ENCODE measurements around the gene SFXN4. TPM values are rescaled to one million over a fixed set of nuclear protein-coding genes. Genes with fewer than 3 reads are reported as not detected.

Gene SFXN4
- total and polyA plus RNA-seq, 2 of the 13 experiments (the other 11 are each of a cell fraction or from before 2014, with no cell fraction given), result 47.7 to 64.9 TPM

DNA sequence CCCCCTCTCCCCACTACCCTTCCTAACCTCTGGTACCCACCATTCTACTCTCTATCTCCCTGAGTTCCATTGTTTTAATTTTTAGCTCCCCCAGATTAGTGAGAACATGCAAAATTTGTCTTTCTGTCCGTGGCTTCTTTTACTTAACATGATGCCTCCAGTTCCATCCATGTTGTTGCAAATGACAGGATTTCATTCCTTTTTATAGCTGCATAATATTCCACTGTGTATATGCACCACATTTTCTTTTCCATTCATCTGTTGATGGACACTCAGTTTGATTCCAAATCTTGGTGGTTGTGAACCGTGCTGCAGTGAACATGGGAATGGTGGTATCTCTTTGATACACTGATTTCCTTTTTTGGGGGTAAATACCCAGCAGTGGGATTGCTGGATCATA is 39.6 kb downstream of the SFXN4 start:
- intact Hi-C loops (cut with micrococcal nuclease; ENCODE audit: unreplicated experiment) (no loop called here), in situ Hi-C loops (cut with HindIII; ENCODE audit: extremely low pct_ligation_motif_present, low pct_unique_long_range_greater_than_20kb) (no loop called here)
- Histone ChIP-seq H3K27me3 (ENCODE audit: control insufficient read depth in 1 of 2, insufficient read depth in 2 of 2, low read length in 2 of 2) (no peaks in the 10 kb centered on the region), H3K4me1 (ENCODE audit: insufficient read depth, low read length) (peaks cover 23% of the 10 kb centered on the region), H3K4me2 (ENCODE audit: low read depth, low read length) (no peak overlapping the region), H2AFZ (ENCODE audit: low read length) (no peak overlapping the region), H3K9ac (ENCODE audit: insufficient read depth, low read depth, low read length) (no peak overlapping the region), H3K79me2 (ENCODE audit: insufficient read depth, low read length) (no peaks in the 10 kb centered on the region), H4K20me1 (ENCODE audit: insufficient read depth, low read length) (no peaks in the 10 kb centered on the region), H3K4me3 (replicated peaks in 1 of 3; ENCODE audit: insufficient read depth in 1 of 3, low read depth in 2 of 3, low read length in 3 of 3) (no peak overlapping the region), H3K27ac (ENCODE audit: extremely low read length, insufficient read depth, low read length) (no peak overlapping the region), H3K36me3 (replicated peaks in 1 of 2; ENCODE audit: control insufficient read depth in 1 of 2, insufficient read depth in 2 of 2, low read length in 2 of 2) (peaks cover 14 to 56% of the 10 kb centered on the region in 2 experiments), H3K9me3 (ENCODE audit: low read length) (no peaks in the 10 kb centered on the region)
- no peak for ATAC-seq
- no peak for DNase-seq (ENCODE audit: low spot score)
- no peak for FAIRE-seq
- no peak for TF ChIP-seq ZNF839 (CRISPR knock-in tag; IDR thresholded peaks at IDR 0.05; ENCODE audit: borderline replicate concordance)
- BruUV-seq (replicated peaks), result no TSS peak
- CTCF ChIA-PET (ENCODE audit: low intra/inter-chr PET ratio, low total read pairs), result no interaction called here
- 95% methylated on average over 2 of the region's 2 CpGs for WGBS (ENCODE audit: low lambda C conversion rate)
- POLR2A ChIA-PET, result no interaction called here

DNA sequence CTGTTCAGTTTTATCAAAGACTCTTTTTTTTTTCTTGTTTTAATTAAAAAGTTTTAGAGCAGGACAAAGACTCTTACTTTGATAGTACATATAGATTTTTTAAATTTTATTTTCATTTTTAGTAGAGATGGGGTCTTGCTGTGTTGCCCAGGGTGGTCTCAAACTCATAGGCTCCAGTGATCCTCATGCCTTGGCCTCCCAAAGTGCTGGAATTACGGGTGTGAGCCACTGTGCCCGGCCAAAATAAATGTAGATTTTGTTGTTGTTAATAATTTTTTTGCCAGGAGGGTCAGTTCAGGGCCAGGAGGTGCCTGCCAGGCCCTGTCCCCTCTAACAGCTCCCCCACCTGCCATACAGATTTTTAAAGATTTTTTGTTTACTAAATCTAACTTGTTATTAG is 44.6 kb downstream of the SFXN4 start:
- H3K27me3 ChIP-seq (ENCODE audit: control insufficient read depth in 1 of 2, insufficient read depth in 2 of 2, low read length in 2 of 2), result no peaks in the 10 kb centered on the region
- POLR2A ChIA-PET, result interaction anchor here (0.8 to 6.4 kb wide), 14 partner anchors 9 to 133 kb away, joined by 3 to 40 read pairs (median 4); partner anchors contain the start of genes DENND10, EIF3A and SFXN4
- H3K36me3 ChIP-seq (replicated peaks in 1 of 2; ENCODE audit: control insufficient read depth in 1 of 2, insufficient read depth in 2 of 2, low read length in 2 of 2), result peaks cover 7 to 31% of the 10 kb centered on the region in 2 experiments
- peak overlapping the region in 1 of 3 experiments; percentile 23; a peak in 1 of 6 replicates for H3K4me3 ChIP-seq (replicated peaks in 1 of 3; ENCODE audit: insufficient read depth in 1 of 3, low read depth in 2 of 3, low read length in 3 of 3)
- in situ Hi-C loops (cut with HindIII; ENCODE audit: extremely low pct_ligation_motif_present, low pct_unique_long_range_greater_than_20kb), result no loop called here
- H3K9ac ChIP-seq (ENCODE audit: insufficient read depth, low read depth, low read length), result peak overlapping the region; percentile 65
- no peaks in the 10 kb centered on the region for H3K79me2 ChIP-seq (ENCODE audit: insufficient read depth, low read length)
- peak overlapping the region; percentile 95 for H3K27ac ChIP-seq (ENCODE audit: extremely low read length, insufficient read depth, low read length)
- CTCF ChIA-PET (ENCODE audit: low intra/inter-chr PET ratio, low total read pairs), result no interaction called here
- DNase-seq (ENCODE audit: low spot score), result no peak
- no peaks in the 10 kb centered on the region for H4K20me1 ChIP-seq (ENCODE audit: insufficient read depth, low read length)
- H3K4me1 ChIP-seq (ENCODE audit: insufficient read depth, low read length), result peaks cover 54% of the 10 kb centered on the region
- H2AFZ ChIP-seq (ENCODE audit: low read length), result no peak overlapping the region
- FAIRE-seq, result no peak
- ATAC-seq, result no peak
- intact Hi-C loops (cut with micrococcal nuclease; ENCODE audit: unreplicated experiment), result loop anchor here (2.0 to 5.0 kb wide), 3 partner anchors 40 to 88 kb away; partner anchors contain the start of genes EIF3A and PRDX3
- peak overlapping the region; percentile 46 for H3K4me2 ChIP-seq (ENCODE audit: low read depth, low read length)
- no peaks in the 10 kb centered on the region for H3K9me3 ChIP-seq (ENCODE audit: low read length)
- 62% methylated on average over 2 of the region's 2 CpGs for WGBS (ENCODE audit: low lambda C conversion rate)
- TF ChIP-seq, protein P1, sequence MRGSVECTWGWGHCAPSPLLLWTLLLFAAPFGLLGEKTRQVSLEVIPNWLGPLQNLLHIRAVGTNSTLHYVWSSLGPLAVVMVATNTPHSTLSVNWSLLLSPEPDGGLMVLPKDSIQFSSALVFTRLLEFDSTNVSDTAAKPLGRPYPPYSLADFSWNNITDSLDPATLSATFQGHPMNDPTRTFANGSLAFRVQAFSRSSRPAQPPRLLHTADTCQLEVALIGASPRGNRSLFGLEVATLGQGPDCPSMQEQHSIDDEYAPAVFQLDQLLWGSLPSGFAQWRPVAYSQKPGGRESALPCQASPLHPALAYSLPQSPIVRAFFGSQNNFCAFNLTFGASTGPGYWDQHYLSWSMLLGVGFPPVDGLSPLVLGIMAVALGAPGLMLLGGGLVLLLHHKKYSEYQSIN (CRISPR knock-in tag; IDR thresholded peaks at IDR 0.05; ENCODE audit: borderline replicate concordance), result no peak
- TF ChIP-seq ZFP90 (CRISPR knock-in tag; IDR thresholded peaks at IDR 0.05; ENCODE audit: borderline replicate concordance), result no peak
- no peak for TF ChIP-seq SMAD3 (CRISPR knock-in tag; IDR thresholded peaks at IDR 0.05)
- peak; percentile 36; the same call in 1 of the 2 replicates for TF ChIP-seq ZMYM2 (CRISPR knock-in tag; IDR thresholded peaks at IDR 0.05)
- TF ChIP-seq ZNF121 (CRISPR knock-in tag; IDR thresholded peaks at IDR 0.05), result peak; percentile 87; the same call in 1 of the 2 replicates
- TF ChIP-seq SYNCRIP (IDR thresholded peaks at IDR 0.05; ENCODE audit: insufficient read depth, low read depth, low read length), result no peak
- no peak for TF ChIP-seq ZNF652 (CRISPR knock-in tag; IDR thresholded peaks at IDR 0.05; ENCODE audit: borderline replicate concordance, low read depth)
- TSS peak; percentile 58 for BruUV-seq (replicated peaks)
